Suppressor macrophage treated with lipopolysaccharide for 1 hour (primary cell): ENCODE data around the gene ZNF627.
"Not testable (repeated sequence)": the region's sequence is repeated elsewhere in the genome, so short reads cannot be mapped to it uniquely, and the experiment has no call there.

ENCODE experiments used
- DNase-seq, 3 donors: peaks; one replicate each; pipeline ENCODE4 v3.0.0-alpha.2; 2020 to 2022

ZNF627 gene

DNA sequence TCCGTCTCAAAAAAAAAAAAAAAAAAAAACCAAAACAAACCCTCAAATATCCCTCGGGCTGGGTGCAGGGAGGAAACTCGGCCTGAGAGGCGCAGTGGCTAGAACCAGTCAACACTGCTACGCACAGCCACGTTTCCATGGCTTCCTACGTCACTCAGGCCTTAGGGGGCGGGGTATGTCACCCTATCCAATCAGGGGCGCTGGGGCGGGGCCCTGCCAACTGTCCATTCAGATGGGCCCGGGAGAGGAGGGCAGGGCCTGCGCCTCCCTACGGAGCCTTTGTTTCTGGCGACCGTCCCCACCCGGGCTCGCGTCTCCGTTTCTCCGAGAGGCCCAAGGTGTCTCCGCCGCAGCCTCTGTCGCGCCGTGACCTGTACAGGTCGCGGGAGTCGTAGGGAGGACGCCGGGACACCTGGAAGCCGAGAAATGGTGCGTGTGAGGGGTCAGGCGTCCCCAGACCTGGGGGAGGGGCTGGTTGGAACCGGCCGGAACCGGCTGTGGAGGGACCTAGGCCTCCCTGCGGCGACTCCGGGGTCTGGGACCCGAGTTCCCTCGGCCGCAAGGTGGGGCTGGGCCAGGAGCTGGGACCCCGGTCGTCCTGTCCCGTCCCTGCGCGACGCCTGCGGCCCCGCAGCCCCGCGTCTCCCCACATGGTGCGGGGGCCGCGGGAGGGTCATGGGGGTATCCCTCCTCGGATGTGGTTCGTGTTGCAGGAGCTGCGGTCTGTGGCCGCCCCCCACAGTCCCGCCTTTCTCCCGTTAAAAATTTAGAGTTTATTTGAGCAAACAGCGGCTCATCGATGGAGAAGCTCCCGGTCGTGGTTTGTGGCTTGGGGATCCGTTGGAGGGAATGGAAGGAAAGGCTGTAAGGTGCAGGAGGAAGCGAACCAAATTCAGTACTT is at the start of gene ZNF627:
ZNF627 (plus strand) TSS at position 282 of the 901 bp plus-strand sequence; CDS start at position 427, 145 bp downstream.
- DNase-seq = peak; percentile 99

GRCh38 chr19:11547929-11548700 is 49.2 kb upstream of the ZNF627 start:
- no peak for DNase-seq

DNA sequence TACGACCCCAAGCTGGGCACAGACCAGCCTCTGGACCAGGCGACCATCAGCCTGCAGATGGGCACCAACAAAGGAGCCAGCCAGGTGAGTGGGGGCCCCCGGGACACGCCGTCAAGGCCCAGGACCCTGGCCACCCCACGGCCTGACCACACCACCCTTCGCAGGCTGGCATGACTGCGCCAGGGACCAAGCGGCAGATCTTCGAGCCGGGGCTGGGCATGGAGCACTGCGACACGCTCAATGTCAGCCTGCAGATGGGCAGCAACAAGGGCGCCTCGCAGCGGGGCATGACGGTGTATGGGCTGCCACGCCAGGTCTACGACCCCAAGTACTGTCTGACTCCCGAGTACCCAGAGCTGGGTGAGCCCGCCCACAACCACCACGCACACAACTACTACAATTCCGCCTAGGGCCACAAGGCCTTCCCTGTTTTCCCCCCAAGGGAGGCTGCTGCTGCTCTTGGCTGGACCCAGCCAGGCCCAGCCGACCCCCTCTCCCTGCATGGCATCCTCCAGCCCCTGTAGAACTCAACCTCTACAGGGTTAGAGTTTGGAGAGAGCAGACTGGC is 47.8 kb upstream of the ZNF627 start:
- no peak for DNase-seq

DNA sequence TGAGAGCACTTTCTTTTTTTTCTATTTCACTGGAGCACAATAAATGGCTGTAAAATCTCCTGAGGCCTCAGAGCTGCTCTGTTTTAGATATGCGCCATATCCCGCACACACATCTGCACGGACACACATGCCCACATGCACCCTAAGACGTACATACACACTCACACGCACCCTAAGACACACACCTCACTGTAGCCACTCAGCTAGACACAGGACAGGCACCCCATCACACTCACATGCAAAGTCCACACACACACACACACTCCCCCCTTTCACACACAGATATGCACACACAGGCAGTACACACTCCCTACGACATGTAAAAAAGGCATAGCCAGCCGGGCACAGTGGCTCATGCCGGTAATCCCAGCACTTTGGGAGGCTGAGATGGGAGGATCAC is 47.0 kb upstream of the ZNF627 start:
- no peak for DNase-seq

DNA sequence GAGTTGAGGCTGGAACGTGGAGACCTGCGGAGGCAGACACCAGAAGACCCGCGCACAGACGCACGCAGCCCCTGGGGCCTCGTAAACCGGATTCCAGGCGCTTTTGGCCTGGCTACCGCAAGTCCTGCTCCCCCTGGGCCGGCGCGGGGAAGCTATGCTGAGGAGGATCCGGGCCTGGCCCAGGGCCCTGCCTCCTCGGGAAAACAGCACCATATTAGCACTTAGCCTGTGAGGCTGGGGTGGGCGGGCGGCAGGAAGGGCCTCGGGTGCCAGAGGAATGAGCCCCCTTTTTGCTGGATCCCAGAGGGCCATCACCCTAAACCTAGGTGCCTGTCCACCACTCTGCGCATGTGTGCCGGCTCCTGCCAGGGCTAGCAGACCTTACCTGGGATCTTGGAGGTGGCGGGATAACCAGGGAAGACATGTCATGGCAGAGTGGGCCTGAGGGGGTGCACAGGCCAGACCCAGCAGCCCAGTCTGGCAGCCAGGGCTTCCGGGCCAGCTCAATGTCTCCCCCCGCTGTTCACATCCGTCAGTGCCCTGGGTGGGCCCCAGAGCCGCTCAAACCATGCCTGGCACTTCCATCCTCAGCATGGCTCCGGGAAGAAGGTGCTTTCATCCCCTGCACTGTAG is 45.6 kb upstream of the ZNF627 start:
- DNase-seq = no peak

DNA sequence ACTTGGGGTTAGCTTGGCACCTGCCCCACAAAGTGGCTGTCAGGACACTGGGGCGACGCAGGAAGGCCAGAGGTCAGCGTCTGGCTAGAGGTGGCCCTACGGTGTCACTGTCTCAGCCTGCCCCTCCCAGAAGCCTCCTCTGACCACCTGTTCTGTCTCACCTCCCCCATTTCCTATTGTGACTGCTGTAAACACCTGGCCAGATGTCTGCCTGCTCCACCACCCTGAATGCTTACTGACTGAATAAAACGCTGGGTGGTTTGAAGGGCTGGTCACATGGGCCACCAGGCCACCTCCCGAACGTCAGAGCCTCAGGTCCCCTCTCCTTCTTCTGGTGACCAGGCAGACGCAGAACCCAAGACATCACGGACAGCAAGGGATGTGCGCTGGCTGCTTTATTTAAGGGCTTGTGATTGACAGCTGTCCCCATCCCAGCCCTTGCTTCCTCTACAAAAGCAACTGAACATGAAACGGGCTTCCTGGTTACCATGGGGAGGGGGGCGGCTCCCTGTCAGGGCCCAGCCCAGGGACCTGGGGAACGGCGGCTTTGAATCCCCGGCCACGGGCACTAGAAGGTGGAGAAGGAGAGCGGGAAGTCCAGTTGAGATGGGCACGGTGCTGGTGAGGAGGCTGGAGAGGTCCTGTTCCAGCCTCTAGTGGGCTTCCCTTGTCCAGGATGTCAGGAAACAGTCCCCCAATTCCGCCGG is 44.5 kb upstream of the ZNF627 start:
- no peak for DNase-seq

DNA sequence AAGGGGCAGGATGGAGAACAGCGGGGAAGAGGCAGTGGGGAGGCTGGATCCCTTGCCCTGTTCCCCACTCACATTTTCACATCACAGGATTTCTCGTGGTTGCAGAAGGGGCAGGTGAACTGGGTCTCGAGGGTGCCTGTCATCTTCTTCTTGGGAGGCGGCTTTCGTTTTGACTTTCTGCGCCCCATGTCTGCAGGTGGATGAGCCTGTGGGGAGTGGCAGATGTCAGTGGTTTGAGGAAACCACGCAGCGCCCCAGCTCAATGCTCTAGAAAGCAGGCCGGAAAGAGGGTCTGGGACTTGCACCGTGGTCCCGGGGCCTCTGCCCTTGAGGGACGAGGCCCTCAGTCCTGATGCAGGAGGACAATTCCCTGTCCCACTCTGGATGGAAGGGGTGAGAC is 43.1 kb upstream of the ZNF627 start:
- DNase-seq = no peak

DNA sequence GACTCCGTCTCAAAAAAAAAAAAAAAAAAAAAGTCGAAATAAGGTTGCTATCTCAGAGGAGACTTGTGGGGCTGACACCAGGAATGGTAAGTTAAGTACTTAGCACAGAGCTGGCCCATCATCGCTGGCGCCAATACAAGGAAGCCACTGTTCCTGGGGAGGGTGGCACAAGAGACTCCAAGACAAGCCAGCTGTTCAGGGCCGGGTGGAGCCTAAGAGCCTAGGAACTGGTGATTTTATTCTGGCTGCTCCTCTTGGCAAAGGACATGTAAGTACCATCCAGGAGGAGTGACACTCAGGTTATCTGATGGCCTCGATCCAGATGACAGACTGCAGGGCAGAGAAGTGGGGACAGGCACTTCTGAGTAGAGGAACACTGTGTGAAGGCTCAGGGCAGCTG is 42.0 kb upstream of the ZNF627 start:
- no peak for DNase-seq

DNA sequence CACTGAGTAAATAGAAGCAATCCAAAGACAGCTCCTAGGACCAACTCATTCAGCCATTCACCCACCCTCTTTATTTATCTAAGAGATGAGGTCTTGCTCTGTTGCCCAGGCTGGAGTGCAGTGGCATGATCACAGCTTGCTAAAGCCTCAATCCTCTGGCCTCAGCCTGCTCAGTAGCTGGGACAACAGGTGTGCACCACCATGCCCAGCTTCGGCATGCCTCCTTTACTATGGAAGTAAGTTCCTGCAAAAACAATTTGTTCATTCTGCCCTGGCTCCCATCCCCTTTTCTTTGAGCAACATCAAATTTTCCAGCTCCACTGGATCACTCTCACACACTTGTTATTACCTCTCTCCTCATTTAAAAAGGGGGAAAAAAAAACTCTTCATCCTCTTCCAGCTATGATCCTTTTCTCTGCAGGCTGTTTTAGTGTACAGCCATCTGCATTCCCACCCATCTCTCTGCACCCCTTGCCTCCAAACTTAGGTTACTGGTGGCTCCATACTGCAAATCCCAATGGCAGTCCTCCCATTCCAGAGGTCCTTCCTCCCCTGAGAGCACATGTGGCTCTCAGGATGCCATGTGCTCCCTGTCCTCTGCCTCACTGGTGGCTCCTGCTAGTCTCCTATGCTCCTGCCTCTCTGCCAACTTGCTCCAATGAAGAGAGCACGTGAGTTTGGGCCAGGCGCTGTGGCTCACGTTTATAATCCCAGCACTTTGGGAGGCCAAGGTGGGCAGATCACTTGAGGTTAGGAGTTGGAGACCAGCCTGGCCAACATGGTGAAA is 40.5 kb upstream of the ZNF627 start:
- DNase-seq = no peak

DNA sequence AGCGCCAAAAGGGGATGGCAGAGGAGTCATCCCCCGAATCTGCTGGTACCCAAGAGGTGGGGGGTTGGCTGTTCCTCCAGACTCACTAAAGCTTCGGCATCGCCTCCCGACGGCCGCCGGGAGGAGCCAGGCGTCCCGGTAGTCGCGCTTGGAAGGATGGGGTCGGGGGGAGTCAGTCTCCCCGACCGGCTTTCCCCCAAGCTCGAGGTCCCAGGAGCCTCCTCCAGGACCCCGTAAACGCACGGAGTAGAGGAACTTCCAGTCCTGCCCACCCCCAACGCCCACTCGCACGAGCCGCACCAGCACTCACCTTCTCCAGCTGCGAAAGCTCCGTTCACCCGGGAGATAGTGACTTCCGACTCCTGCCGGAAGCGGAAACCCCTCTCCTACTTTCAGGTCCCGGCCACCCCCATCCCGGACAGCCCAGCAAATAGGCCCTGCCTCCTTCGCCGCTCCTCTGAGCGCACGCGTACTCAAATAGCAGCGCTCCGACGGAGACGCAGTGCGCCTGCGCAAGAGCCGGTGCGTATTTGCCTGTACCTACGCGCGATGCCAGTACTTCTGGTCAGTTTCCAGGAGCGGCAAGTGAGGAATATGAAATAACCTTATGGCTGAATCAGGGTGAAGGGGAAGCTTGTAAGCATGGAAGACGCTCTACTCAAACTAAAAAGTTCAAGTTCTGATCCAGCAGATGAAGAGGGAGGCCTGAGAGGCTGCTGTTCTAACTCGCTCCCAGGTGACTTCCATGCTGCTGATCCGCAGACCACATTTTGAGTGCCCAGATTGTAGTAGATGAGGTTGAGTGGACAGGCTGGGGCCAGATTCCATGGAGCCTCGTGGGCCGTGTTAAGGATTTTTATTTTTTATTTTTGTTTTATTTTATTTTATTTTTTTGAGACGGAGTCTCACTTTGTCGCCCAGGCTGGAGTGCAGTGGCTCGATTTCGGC is 38.1 kb upstream of the ZNF627 start, which contains the start of gene ELOF1:
ELOF1 (minus strand) TSS at position 350 of the 948 bp plus-strand sequence. CDS start 4,883 bp downstream, outside the sequence.
- DNase-seq = peak; percentile 99 to 100 (median 100)

DNA sequence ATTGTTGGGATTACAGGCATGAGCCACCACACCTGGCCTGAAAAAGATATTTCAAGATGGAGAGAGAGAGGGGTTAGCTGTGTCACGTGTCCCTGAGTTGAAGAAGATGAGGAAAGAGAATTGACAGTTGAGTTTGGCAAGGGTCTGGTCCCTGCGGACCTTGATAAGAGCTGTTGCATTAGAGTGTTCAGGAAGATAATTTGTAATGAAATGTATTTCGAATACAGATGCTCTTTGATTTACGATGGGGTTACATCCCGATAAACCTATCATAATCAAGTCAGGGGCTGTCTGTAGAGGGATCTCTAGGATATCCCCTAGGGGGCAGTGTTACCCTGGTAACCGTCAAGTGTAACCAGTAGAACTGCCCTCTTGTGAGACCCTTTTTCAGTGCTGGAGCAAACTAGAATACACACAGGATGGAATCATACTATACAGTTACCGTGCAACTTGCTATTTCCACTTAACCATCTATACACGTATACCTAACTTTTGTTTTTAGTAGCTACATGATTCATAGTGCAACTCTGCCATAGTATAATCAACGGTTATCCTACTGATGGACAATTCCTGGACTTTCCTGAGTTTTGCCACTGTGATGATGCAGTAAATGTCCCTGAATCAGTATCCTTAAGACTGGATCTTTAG is 36.8 kb upstream of the ZNF627 start:
- peak; percentile 86 to 92 (median 90) for DNase-seq

GRCh38 chr19:11563532-11563931 is 33.8 kb upstream of the ZNF627 start:
- DNase-seq = no peak

- DNase-seq = not testable (repeated sequence)
These were observed 33.0 kb upstream of the ZNF627 start for GRCh38 chr19:11564082-11564807.

DNA sequence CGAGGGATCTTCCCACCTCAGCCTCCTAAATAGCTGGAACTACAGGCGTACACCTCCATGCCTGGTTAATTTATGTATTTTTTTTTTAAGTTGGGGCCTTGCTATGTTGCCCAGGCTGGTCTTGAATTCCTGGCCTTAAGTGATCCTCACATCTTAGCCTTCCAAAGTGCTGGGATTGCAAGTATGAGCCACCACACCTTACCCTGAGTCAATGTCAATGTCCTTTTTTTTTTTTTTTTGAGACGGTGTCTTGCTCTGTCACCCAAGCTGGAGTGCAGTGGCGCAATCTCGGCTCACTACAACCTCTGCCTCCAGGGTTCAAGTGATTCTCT is 31.7 kb upstream of the ZNF627 start:
- DNase-seq = not testable (repeated sequence)

DNA sequence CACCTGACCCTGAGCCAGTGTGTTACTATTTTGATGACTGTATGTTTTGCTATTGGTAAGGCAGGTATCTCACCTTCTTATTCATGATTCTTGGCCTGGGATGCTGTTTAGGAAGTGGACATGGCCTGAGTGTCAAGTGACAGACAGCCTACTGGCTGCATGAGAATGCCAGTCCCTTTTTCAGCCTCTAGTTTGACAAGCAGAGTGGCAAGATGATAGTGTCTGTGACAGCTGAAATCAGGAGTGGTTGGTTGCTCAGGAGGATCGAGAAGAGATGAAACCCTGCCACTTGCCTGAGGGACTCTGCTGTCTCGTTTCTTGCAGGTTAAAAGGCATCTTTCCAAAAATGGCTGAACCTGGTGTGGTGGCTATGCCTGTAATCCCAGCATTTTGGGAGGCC is 31.1 kb upstream of the ZNF627 start:
- DNase-seq = no peak

- peak; percentile 27 to 40 (median 37) for DNase-seq
These were observed 27.2 kb upstream of the ZNF627 start for GRCh38 chr19:11570039-11570462.

DNA sequence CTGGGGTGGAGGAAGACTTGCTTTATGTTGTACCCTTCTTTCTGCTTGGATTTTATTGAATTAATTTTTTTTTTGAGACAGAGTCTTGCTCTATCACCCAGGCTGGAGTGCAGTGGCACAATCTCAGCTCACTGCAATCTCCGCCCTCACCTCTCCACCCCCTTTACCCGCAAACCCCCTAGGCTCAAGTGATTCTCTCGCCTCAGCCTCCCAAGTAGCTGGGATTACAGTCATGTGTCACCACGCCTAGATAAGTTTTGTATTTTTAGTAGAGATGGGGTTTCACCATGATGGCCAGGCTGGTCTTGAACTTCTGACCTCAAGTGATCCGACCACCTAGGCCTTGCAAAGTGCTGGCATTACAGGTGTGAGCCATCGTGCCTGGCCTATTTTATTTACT is 23.9 kb upstream of the ZNF627 start:
- DNase-seq = not testable (repeated sequence)

GRCh38 chr19:11573763-11574162 is 23.5 kb upstream of the ZNF627 start:
- peak in 1 of 3 donors; percentile 28 for DNase-seq

GRCh38 chr19:11574689-11575088 is 22.6 kb upstream of the ZNF627 start:
- no peak for DNase-seq
